Common myeloid progenitor, CD34-positive (primary cell): ENCODE results near the gene MED27.

Experiments
- CTCF ChIA-PET: fragments of 350-600 bp; sonication (Branson Sonifier 250); formaldehyde crosslinking; loops from one replicate; lab custom pipeline; 2021; ENCODE audit warnings: antibody characterized with exemption; lab: Charles Lee
- POLR2A ChIA-PET: fragments of 350-600 bp; sonication (Branson Sonifier 250); formaldehyde crosslinking; loops from one replicate; lab custom pipeline; 2021; ENCODE audit warnings: antibody characterized with exemption; lab: Charles Lee
- DNase-seq, 3 donors: peaks; one replicate each; pipeline versions ENCODE4 v3.0.0 to v3.0.0-alpha.2; 2013
- H3K27ac ChIP-seq, 2 experiments: 1 replicate in 1 of 2; 2 replicates in 1 of 2; pipeline ENCODE4 v1.7.0; 2013; ENCODE audit warnings: inconsistent platforms in 2 of 2, low read length in 2 of 2, mild to moderate bottlenecking in 2 of 2, low read depth in 1 of 2, moderate library complexity in 1 of 2; ENCODE audit not compliant: severe bottlenecking in 2 of 2, insufficient read depth in 1 of 2, poor library complexity in 1 of 2
- H3K27me3 ChIP-seq, 5 experiments: replicated peaks in 2 of 5; 1 replicate in 3 of 5; 2 replicates in 2 of 5; pipeline versions ENCODE4 v1.6.1 to v1.7.0; 2013; ENCODE audit warnings: low read length in 4 of 5, mild to moderate bottlenecking in 2 of 5, moderate library complexity in 2 of 5, inconsistent platforms in 1 of 5; ENCODE audit not compliant: insufficient read depth in 5 of 5, control insufficient read depth in 4 of 5
- H3K36me3 ChIP-seq, 4 experiments: 1 replicate in 2 of 4; 2 replicates in 2 of 4; pipeline versions ENCODE4 v1.6.1 to v1.7.0; 2013; ENCODE audit warnings: low read length in 3 of 4, control low read depth in 1 of 4, mild to moderate bottlenecking in 1 of 4; ENCODE audit not compliant: control insufficient read depth in 4 of 4, insufficient read depth in 4 of 4
- H3K4me1 ChIP-seq, 4 experiments: 1 replicate in 3 of 4; 2 replicates in 1 of 4; pipeline versions ENCODE4 v1.6.1 to v1.7.1; 2013; ENCODE audit warnings: low read length in 3 of 4, mild to moderate bottlenecking in 3 of 4, control low read depth in 1 of 4, inconsistent platforms in 1 of 4, moderate library complexity in 1 of 4; ENCODE audit not compliant: control insufficient read depth in 4 of 4, insufficient read depth in 4 of 4; ENCODE audit errors: control extremely low read depth in 1 of 4
- H3K4me3 ChIP-seq, 7 experiments: 1 replicate in 4 of 7; 2 replicates in 3 of 7; pipeline versions ENCODE4 v1.5.1 to v1.7.0; 2013; ENCODE audit warnings: mild to moderate bottlenecking in 7 of 7, low read length in 6 of 7, moderate library complexity in 6 of 7, inconsistent platforms in 2 of 7, low read depth in 2 of 7, control low read depth in 1 of 7; ENCODE audit not compliant: insufficient read depth in 4 of 7, control insufficient read depth in 1 of 7; ENCODE audit errors: extremely low read depth in 1 of 7
- H3K9me3 ChIP-seq, 5 experiments: 1 replicate in 4 of 5; 2 replicates in 1 of 5; pipeline versions ENCODE4 v1.6.1 to v1.7.1; 2013; ENCODE audit warnings: low read length in 4 of 5, mild to moderate bottlenecking in 2 of 5, inconsistent platforms in 1 of 5, low read depth in 1 of 5, moderate library complexity in 1 of 5; ENCODE audit not compliant: control insufficient read depth in 4 of 5, insufficient read depth in 2 of 5; ENCODE audit errors: control extremely low read depth in 1 of 5
- WGBS: methylation state at CpG from one replicate; pipeline ENCODE4 v1.1.5; 2013; ENCODE audit not compliant: insufficient coverage; 5-methylcytosine and 5-hydroxymethylcytosine counted together

The MED27 gene

GRCh38 chr9:131835151-131835910 lies 244.3 kb downstream of the MED27 start:
- H3K36me3 ChIP-seq, result no peaks in the 10 kb centered on the region
- H3K27ac ChIP-seq, result no peak overlapping the region
- peaks cover 0 to 14% (median 10%) of the 10 kb centered on the region in 5 experiments for H3K9me3 ChIP-seq
- DNase-seq, result no peak
- peaks cover 0 to 43% (median 5%) of the 10 kb centered on the region in 5 experiments for H3K27me3 ChIP-seq
- H3K4me3 ChIP-seq, result no peak overlapping the region
- ChIA-PET CTCF (no interaction called here), POLR2A (no interaction called here)
- no peaks in the 10 kb centered on the region for H3K4me1 ChIP-seq
- 74% methylated on average over 23 of the region's 30 CpGs for WGBS

GRCh38 chr9:131834721-131835120 lies 244.9 kb downstream of the MED27 start:
- DNase-seq, result no peak
- no peaks in the 10 kb centered on the region for H3K36me3 ChIP-seq
- WGBS, result 72% methylated on average over 15 of the region's 15 CpGs
- ChIA-PET CTCF (no interaction called here), POLR2A (no interaction called here)
- H3K27ac ChIP-seq, result no peak overlapping the region
- peaks cover 0 to 14% (median 10%) of the 10 kb centered on the region in 5 experiments for H3K9me3 ChIP-seq
- peaks cover 0 to 43% (median 5%) of the 10 kb centered on the region in 5 experiments for H3K27me3 ChIP-seq
- H3K4me1 ChIP-seq, result no peaks in the 10 kb centered on the region
- H3K4me3 ChIP-seq, result no peak overlapping the region

GRCh38 chr9:131833906-131834305 lies 245.8 kb downstream of the MED27 start:
- no peak overlapping the region for H3K27ac ChIP-seq
- peaks cover 0 to 14% (median 10%) of the 10 kb centered on the region in 5 experiments for H3K9me3 ChIP-seq
- DNase-seq, result peak; percentile 9 to 23 (median 20)
- H3K27me3 ChIP-seq, result peaks cover 0 to 43% (median 7%) of the 10 kb centered on the region in 5 experiments
- 100% methylated on average over 2 of the region's 2 CpGs for WGBS
- H3K4me1 ChIP-seq, result no peaks in the 10 kb centered on the region
- no peak overlapping the region for H3K4me3 ChIP-seq
- ChIA-PET CTCF (no interaction called here), POLR2A (no interaction called here)
- H3K36me3 ChIP-seq, result no peaks in the 10 kb centered on the region

GRCh38 chr9:131833083-131833482 lies 246.6 kb downstream of the MED27 start:
- ChIA-PET POLR2A (no interaction called here), CTCF (no interaction called here)
- 92% methylated on average over 4 of the region's 4 CpGs for WGBS
- Histone ChIP-seq H3K4me1 (no peaks in the 10 kb centered on the region), H3K4me3 (no peak overlapping the region), H3K9me3 (peaks cover 0 to 14% (median 10%) of the 10 kb centered on the region in 5 experiments), H3K27ac (no peak overlapping the region), H3K27me3 (peaks cover 0 to 36% (median 9%) of the 10 kb centered on the region in 5 experiments), H3K36me3 (no peaks in the 10 kb centered on the region)
- peak in 1 of 3 donors; percentile 6 for DNase-seq

DNA sequence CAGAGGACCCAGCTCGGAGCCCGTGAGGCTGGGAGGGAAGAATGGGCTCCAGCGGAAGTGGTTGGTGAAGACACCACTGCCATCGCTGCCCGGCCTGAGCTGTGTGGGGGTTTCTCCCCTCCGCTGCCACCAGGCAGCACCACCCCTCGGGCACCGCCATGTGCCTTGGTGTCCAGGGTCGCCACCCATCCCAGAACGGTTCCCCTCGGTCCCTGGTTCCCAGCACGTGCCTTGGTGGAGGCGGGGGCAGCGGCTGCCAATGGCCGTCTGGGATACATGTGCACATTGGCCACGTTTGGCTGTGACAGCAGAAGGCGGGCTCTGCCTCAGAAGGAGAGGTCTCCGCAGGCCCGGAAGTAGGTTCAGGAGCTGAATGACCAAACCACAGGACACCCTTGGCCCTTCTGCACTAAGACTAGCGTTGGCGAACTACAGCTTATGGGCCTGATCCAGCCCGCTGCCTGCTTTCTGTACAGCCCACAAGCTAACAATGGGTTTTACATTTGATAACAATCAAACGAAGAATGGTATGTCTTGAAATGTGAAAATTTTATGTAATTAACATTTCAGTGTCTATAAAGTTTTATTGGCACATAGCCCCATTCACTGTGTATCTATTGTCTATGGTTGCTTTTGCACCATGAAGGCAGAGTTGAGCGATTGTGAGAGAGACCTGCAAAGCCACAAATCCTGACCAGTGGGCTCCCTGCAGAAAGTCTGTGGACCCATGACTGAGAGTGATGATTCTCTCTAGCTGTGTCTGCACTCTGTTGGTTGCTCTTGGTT lies 248.1 kb downstream of the MED27 start:
- ChIA-PET POLR2A (no interaction called here), CTCF (no interaction called here)
- no peaks in the 10 kb centered on the region for H3K4me1 ChIP-seq
- DNase-seq, result no peak
- no peak overlapping the region for H3K4me3 ChIP-seq
- no peak overlapping the region for H3K27ac ChIP-seq
- peaks cover 0 to 14% (median 10%) of the 10 kb centered on the region in 5 experiments for H3K9me3 ChIP-seq
- WGBS, result 90% methylated on average over 21 of the region's 24 CpGs
- no peaks in the 10 kb centered on the region for H3K36me3 ChIP-seq
- H3K27me3 ChIP-seq, result peaks cover 0 to 41% (median 9%) of the 10 kb centered on the region in 5 experiments

DNA sequence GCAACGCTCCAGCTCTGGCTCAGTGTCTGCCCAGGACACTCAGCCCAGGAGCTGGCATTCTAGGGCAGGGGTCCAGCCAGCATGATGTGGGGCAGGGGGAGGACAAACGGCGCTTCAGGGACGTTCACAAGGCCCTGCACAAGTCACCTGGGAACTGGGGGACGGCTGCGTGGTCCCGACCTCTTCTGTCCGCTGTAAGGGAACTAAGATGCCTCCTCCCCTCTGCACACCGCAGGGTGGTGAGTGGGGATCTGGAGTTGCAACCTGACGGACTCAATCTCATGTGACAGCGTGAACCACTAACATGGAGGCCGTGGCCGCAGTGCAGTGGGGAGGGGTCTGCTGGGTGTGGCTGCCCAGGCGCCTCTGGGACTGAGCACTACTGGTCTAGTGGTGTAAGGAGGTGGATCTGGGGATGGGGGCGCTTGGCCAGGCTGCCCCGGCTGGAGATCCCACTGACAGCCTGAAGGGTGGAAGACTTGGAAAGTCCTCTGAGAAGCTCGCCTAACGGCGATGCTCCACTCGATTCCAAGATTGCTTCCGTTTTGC lies 251.8 kb downstream of the MED27 start:
- POLR2A ChIA-PET, result no interaction called here
- no peaks in the 10 kb centered on the region for H3K4me1 ChIP-seq
- 80% methylated on average over 13 of the region's 21 CpGs for WGBS

More for the DNA sequence above, 251.8 kb downstream of the MED27 start:
- peaks cover 0 to 3% (median 0%) of the 10 kb centered on the region in 5 experiments for H3K9me3 ChIP-seq
- no peaks in the 10 kb centered on the region for H3K36me3 ChIP-seq
- DNase-seq, result no peak
- CTCF ChIA-PET, result no interaction called here
- H3K27me3 ChIP-seq, result peaks cover 0 to 45% (median 9%) of the 10 kb centered on the region in 5 experiments
- H3K4me3 ChIP-seq, result no peak overlapping the region
- H3K27ac ChIP-seq, result no peak overlapping the region
